T follicular helper cell (primary cell): Measurements from ENCODE around the gene TNP2.

Source experiments
- DNase-seq: peaks from one replicate; pipeline ENCODE4 v3.0.0-alpha.2; 2020; ENCODE audit warnings: low read depth

TNP2 gene

GRCh38 chr16:11256661-11257130 is 12.4 kb downstream of the TNP2 start:
- no peak for DNase-seq

- peak; percentile 79 for DNase-seq
Observed at GRCh38 chr16:11255737-11256660, 13.1 kb downstream of the TNP2 start, which contains the start of gene SOCS1. Gene SOCS1, minus strand, starts transcription at chr16:11256204. Its CDS starts 726 bp downstream, at chr16:11255478.

- DNase-seq, result peak; percentile 66
Observed at GRCh38 chr16:11254913-11255736, 14.0 kb downstream of the TNP2 start.

- DNase-seq, result no peak
Observed at GRCh38 chr16:11253995-11254912, 14.9 kb downstream of the TNP2 start.

- no peak for DNase-seq
Observed at GRCh38 chr16:11253009-11253994, 15.8 kb downstream of the TNP2 start.

GRCh38 chr16:11252482-11252931 is 16.6 kb downstream of the TNP2 start:
- no peak for DNase-seq

GRCh38 chr16:11251525-11252481 is 17.3 kb downstream of the TNP2 start:
- DNase-seq, result peak; percentile 65

- no peak for DNase-seq
Observed at GRCh38 chr16:11250786-11251524, 18.2 kb downstream of the TNP2 start.

- no peak for DNase-seq
Observed at GRCh38 chr16:11250091-11250785, 18.9 kb downstream of the TNP2 start.

- DNase-seq, result no peak
Observed at GRCh38 chr16:11249233-11250061, 19.7 kb downstream of the TNP2 start.

GRCh38 chr16:11248133-11248532 is 21.0 kb downstream of the TNP2 start:
- DNase-seq, result no peak

- no peak for DNase-seq
Observed at GRCh38 chr16:11245988-11246387, 23.1 kb downstream of the TNP2 start.

- DNase-seq, result no peak
Observed at GRCh38 chr16:11245222-11245737, 23.8 kb downstream of the TNP2 start.

- no peak for DNase-seq
Observed at GRCh38 chr16:11242658-11243057, 26.5 kb downstream of the TNP2 start.

GRCh38 chr16:11241480-11242204 is 27.5 kb downstream of the TNP2 start:
- DNase-seq, result no peak
